WI38 (cell line): Measurements from ENCODE around the gene KIAA0930.

ENCODE experiments used
- H3K4me3 ChIP-seq: 2 replicates; pipeline ENCODE4 v1.5.1; 2011; ENCODE audit warnings: low read depth, mild to moderate bottlenecking, control low read depth, low read length
- CTCF ChIP-seq: IDR thresholded peaks from 2 replicates; pipeline ENCODE4 v1.5.1; 2012; ENCODE audit warnings: low read depth, mild to moderate bottlenecking, control low read depth, low read length

KIAA0930 gene

GRCh38 chr22:45268958-45269844, 28.5 kb upstream of the KIAA0930 start:
- peak overlapping the region; percentile 65 for H3K4me3 ChIP-seq
- peak; percentile 72 for TF ChIP-seq CTCF

GRCh38 chr22:45268167-45268957, 27.7 kb upstream of the KIAA0930 start:
- no peak for TF ChIP-seq CTCF

GRCh38 chr22:45265535-45265934, 24.8 kb upstream of the KIAA0930 start:
- no peak for TF ChIP-seq CTCF
- H3K4me3 ChIP-seq, result no peak overlapping the region

More at GRCh38 chr22:45268167-45268957, 27.7 kb upstream of the KIAA0930 start:
- H3K4me3 ChIP-seq, result peak overlapping the region; percentile 65

GRCh38 chr22:45263463-45264269, 23.0 kb upstream of the KIAA0930 start:
- no peak overlapping the region for H3K4me3 ChIP-seq
- peak; percentile 86 for TF ChIP-seq CTCF

GRCh38 chr22:45262931-45263462, 22.3 kb upstream of the KIAA0930 start:
- no peak overlapping the region for H3K4me3 ChIP-seq

More at GRCh38 chr22:45262931-45263462, 22.3 kb upstream of the KIAA0930 start:
- no peak for TF ChIP-seq CTCF
